Measurements from ENCODE around the gene APLF. TPM values are rescaled to one million over a fixed set of nuclear protein-coding genes. Genes with fewer than 3 reads are reported as not detected.

The APLF gene
- total and polyA plus RNA-seq, 2 of the 8 experiments (the other 6 are each of a cell fraction or from before 2014, with no cell fraction given) = 4.4 to 7.3 TPM

DNA sequence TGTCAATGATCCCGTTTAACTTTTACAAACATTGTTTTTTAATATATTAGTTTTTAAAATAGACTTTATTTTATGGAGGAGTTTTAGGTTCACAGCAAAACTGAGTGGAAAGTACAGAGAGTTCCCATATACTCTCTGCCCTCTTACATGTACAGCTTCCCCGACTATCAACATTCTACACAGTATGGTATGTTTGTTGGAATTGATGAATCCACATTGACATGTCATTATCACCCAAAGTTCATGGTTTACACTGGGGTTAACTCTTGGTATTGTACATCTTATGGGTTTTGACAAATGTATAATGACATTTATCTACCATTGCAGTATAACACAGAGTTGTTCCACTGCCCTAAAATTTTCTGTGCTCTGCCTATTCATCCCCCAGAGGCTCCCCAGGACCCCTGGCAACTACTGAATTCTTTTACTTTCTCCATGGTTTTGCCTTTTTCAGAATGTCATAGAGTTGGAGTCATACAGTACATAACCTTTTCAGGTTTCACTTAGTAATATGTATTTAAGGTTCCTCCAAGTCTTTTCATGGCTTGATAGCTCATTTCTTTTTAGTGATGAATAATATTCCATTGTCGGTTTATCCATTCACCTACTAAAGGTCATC lies 5.5 kb downstream of the APLF start:
- WGBS, 2 experiments (ENCODE audit: extremely low coverage in 1 of 2, insufficient coverage in 1 of 2, insufficient read length in 1 of 2, insufficient replicate concordance in 2 of 2, low coverage in 1 of 2, low lambda C conversion rate in 2 of 2, missing lambda C conversion rate in 1 of 2) = 95% methylated on average over 3 of the region's 3 CpGs; no CpG with 5 or more reads in 1 of the 2 experiments
- Histone ChIP-seq H2BK12ac (ENCODE audit: low read depth, low read length) (no peak overlapping the region), H3K14ac (ENCODE audit: insufficient read length) (no peak overlapping the region), H4K8ac (ENCODE audit: extremely low read depth, insufficient read depth, low read length) (no peak overlapping the region), H2BK20ac (ENCODE audit: low read length) (no peak overlapping the region), H4K20me1 (replicated peaks in 1 of 2; ENCODE audit: control insufficient read depth in 1 of 2, insufficient read depth in 2 of 2, low read length in 2 of 2) (peaks cover 0 to 1% of the 10 kb centered on the region in 2 experiments), H3K23ac (ENCODE audit: insufficient read length) (no peak overlapping the region), H3K18ac (ENCODE audit: extremely low read depth, low read length) (no peak overlapping the region), H2BK5ac (ENCODE audit: low read depth, low read length) (no peak overlapping the region), H3K4me3 (ENCODE audit: extremely low read depth in 1 of 4, insufficient read depth in 2 of 4, low read depth in 3 of 4, low read length in 4 of 4) (no peak overlapping the region), H3K27ac (ENCODE audit: low read depth, low read length) (no peak overlapping the region), H2BK15ac (ENCODE audit: low read length) (no peak overlapping the region), H4K5ac (ENCODE audit: insufficient read length, low read depth, low read length) (no peak overlapping the region), H3K23me2 (ENCODE audit: low read depth, low read length) (no peaks in the 10 kb centered on the region; the same call in 1 of the 2 replicates), H3K36me3 (ENCODE audit: control insufficient read depth in 2 of 4, insufficient read depth in 4 of 4, low read length in 3 of 4) (no peaks in the 10 kb centered on the region), H3K79me2 (ENCODE audit: control insufficient read depth in 1 of 2, insufficient read depth in 2 of 2, low read length in 2 of 2) (peaks cover 0 to 8% of the 10 kb centered on the region in 2 experiments; a peak in 2 of 4 replicates), H3K9me3 (ENCODE audit: insufficient read depth in 2 of 2, low read depth in 1 of 2, low read length in 1 of 2) (no peaks in the 10 kb centered on the region), H3K4me1 (replicated peaks in 1 of 4; ENCODE audit: control insufficient read depth in 3 of 4, insufficient read depth in 4 of 4, low read length in 3 of 4) (no peaks in the 10 kb centered on the region; a peak in 1 of 7 replicates), H2BK120ac (replicated peaks; ENCODE audit: low read depth, low read length) (no peak overlapping the region), H3K9ac (replicated peaks in 1 of 4; ENCODE audit: extremely low read depth in 1 of 4, low read depth in 3 of 4, low read length in 3 of 4) (no peak overlapping the region), H3K4me2 (ENCODE audit: insufficient read depth in 1 of 2, low read depth in 2 of 2, low read length in 2 of 2) (no peak overlapping the region), H2AFZ (ENCODE audit: low read length) (no peak overlapping the region), H4K91ac (replicated peaks; ENCODE audit: insufficient read length, low read length) (no peak overlapping the region), H2AK5ac (ENCODE audit: low read depth, low read length) (no peak overlapping the region), H3K56ac (replicated peaks; ENCODE audit: insufficient read length, low read depth, low read length) (no peak overlapping the region), H3K79me1 (ENCODE audit: low read depth, low read length) (no peaks in the 10 kb centered on the region; the same call in 1 of the 2 replicates), H3K4ac (replicated peaks; ENCODE audit: insufficient read length, low read depth, low read length) (no peak overlapping the region), H3K27me3 (replicated peaks in 1 of 4; ENCODE audit: control insufficient read depth in 3 of 4, extremely low read depth in 1 of 4, insufficient read depth in 3 of 4, low read length in 3 of 4) (no peaks in the 10 kb centered on the region)
- DNase-seq (ENCODE audit: low read depth in 1 of 2, low spot score in 2 of 2) (no peak), FAIRE-seq (no peak)
- ChIA-PET CTCF (ENCODE audit: partially characterized antibody) (interaction anchor here (0.7 to 2.2 kb wide), 4 partner anchors 10 to 452 kb away, joined by 3 to 6 read pairs (median 3); no protein-coding TSS in a partner anchor), POLR2A (ENCODE audit: partially characterized antibody) (no interaction called here)
- no peak for TF ChIP-seq YY1 (IDR thresholded peaks at IDR 0.05; ENCODE audit: low read depth, low read length)
- TF ChIP-seq, protein P1, sequence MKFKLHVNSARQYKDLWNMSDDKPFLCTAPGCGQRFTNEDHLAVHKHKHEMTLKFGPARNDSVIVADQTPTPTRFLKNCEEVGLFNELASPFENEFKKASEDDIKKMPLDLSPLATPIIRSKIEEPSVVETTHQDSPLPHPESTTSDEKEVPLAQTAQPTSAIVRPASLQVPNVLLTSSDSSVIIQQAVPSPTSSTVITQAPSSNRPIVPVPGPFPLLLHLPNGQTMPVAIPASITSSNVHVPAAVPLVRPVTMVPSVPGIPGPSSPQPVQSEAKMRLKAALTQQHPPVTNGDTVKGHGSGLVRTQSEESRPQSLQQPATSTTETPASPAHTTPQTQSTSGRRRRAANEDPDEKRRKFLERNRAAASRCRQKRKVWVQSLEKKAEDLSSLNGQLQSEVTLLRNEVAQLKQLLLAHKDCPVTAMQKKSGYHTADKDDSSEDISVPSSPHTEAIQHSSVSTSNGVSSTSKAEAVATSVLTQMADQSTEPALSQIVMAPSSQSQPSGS (IDR thresholded peaks at IDR 0.05; ENCODE audit: low read length) = no peak
- TF ChIP-seq CHD1 (IDR thresholded peaks at IDR 0.05; ENCODE audit: low read depth, low read length) = no peak
- no peak for TF ChIP-seq TCF12 (IDR thresholded peaks at IDR 0.05; ENCODE audit: low read depth, low read length)
- no peak for TF ChIP-seq PHF8 (conservative IDR thresholded peaks at IDR 0.05; ENCODE audit: low read depth, low read length)
- no peak for TF ChIP-seq KDM4A (IDR thresholded peaks at IDR 0.05; ENCODE audit: low read depth, low read length, severe bottlenecking)
- TF ChIP-seq JUND (IDR thresholded peaks at IDR 0.05; ENCODE audit: low read length) = no peak
- no peak for TF ChIP-seq TBP (IDR thresholded peaks at IDR 0.05; ENCODE audit: low read depth, low read length)
